Keratinocyte (primary cell): ENCODE data around the gene ELF2. TPM values are rescaled to one million over a fixed set of nuclear protein-coding genes. Genes with fewer than 3 reads are reported as not detected.
A peak's percentile ranks its signal among the peaks of the same experiment; 100 is the strongest.

ENCODE experiments used
- DNase-seq: peaks from one replicate; pipeline ENCODE4 v3.0.0-alpha.2; 2011; ENCODE audit warnings: low read depth, missing footprints, low spot score
- FAIRE-seq: peaks from 2 replicates; lab custom pipeline; 2011; peaks lifted over from hg19 to GRCh38; lab: Jason Lieb, UNC
- H2AFZ ChIP-seq: 2 replicates; pipeline ENCODE4 v1.6.0; 2012; ENCODE audit warnings: low read length, control low read depth, inconsistent platforms; ENCODE audit not compliant: control insufficient read depth
- H3K27ac ChIP-seq: 2 replicates; pipeline ENCODE4 v1.5.1; 2011; ENCODE audit warnings: low read length; ENCODE audit not compliant: control insufficient read depth, insufficient read depth
- H3K27me3 ChIP-seq: 3 replicates; pipeline ENCODE4 v1.6.0; 2011; ENCODE audit warnings: low read length; ENCODE audit not compliant: control insufficient read depth, insufficient read depth; ENCODE audit errors: extremely low read depth
- H3K36me3 ChIP-seq, 2 experiments: 2 replicates in 1 of 2; 3 replicates in 1 of 2; pipeline ENCODE4 v1.5.1; 2011; ENCODE audit warnings: low read length in 2 of 2, mild to moderate bottlenecking in 1 of 2; ENCODE audit not compliant: control insufficient read depth in 2 of 2, insufficient read depth in 2 of 2; ENCODE audit errors: extremely low read depth in 1 of 2
- H3K4me1 ChIP-seq: 3 replicates; pipeline ENCODE4 v1.5.1; 2011; ENCODE audit warnings: low read length; ENCODE audit not compliant: control insufficient read depth, insufficient read depth; ENCODE audit errors: extremely low read depth
- H3K4me2 ChIP-seq: 3 replicates; pipeline ENCODE4 v1.6.0; 2011; ENCODE audit warnings: low read depth, low read length; ENCODE audit not compliant: control insufficient read depth, insufficient read depth; ENCODE audit errors: extremely low read depth
- H3K4me3 ChIP-seq, 3 experiments: fragments of 200-600 bp in 1 of 3; sonication (generic) in 1 of 3; 2 replicates in 2 of 3; 3 replicates in 1 of 3; pipeline ENCODE4 v1.5.1; 2011 to 2016; ENCODE audit warnings: low read length in 3 of 3, mild to moderate bottlenecking in 3 of 3, control low read depth in 2 of 3, inconsistent platforms in 1 of 3, low read depth in 1 of 3, mixed read lengths in 1 of 3, mixed run types in 1 of 3, moderate library complexity in 1 of 3; ENCODE audit not compliant: control insufficient read depth in 2 of 3, insufficient read depth in 2 of 3; ENCODE audit errors: extremely low read depth in 1 of 3
- H3K79me2 ChIP-seq: 2 replicates; pipeline ENCODE4 v1.6.0; 2012; ENCODE audit warnings: low read length; ENCODE audit not compliant: control insufficient read depth, insufficient read depth
- H3K9ac ChIP-seq: 3 replicates; pipeline ENCODE4 v1.6.0; 2011; ENCODE audit warnings: low read length; ENCODE audit not compliant: control insufficient read depth, insufficient read depth; ENCODE audit errors: extremely low read depth
- H3K9me1 ChIP-seq: 3 replicates; pipeline ENCODE4 v1.6.0; 2011; ENCODE audit warnings: low read length; ENCODE audit not compliant: control insufficient read depth, insufficient read depth; ENCODE audit errors: extremely low read depth
- H3K9me3 ChIP-seq: 2 replicates; pipeline ENCODE4 v1.5.1; 2012; ENCODE audit warnings: low read depth, low read length; ENCODE audit not compliant: control insufficient read depth
- H4K20me1 ChIP-seq: 3 replicates; pipeline ENCODE4 v1.6.0; 2011; ENCODE audit warnings: low read length; ENCODE audit not compliant: control insufficient read depth, insufficient read depth; ENCODE audit errors: extremely low read depth
- EZH2 ChIP-seq: IDR thresholded peaks from one replicate; pipeline ENCODE4 v1.6.1; 2012; ENCODE audit warnings: inconsistent platforms, mild to moderate bottlenecking, low read length, moderate library complexity
- dilution Hi-C: fragments of 300-500 bp; cut with MboI; formaldehyde crosslinking; loops from one replicate; pipeline ENCODE4 v1.7.0; 2020; ENCODE audit warnings: low sequenced_read_pairs; ENCODE audit not compliant: extremely low pct_ligation_motif_present
- polyA plus RNA-seq, 5 experiments: library from polyadenylated mRNA; depleted of rRNA in 3 of 5; stranded (reverse) in 3 of 5; stranded (forward) in 1 of 5; unstranded in 1 of 5; fragments of >200 nt; gene quantifications; 1 replicate in 1 of 5; 2 replicates in 3 of 5; 3 replicates in 1 of 5; pipeline versions ENCODE4 v1.2.1 to v1.2.3, GENCODE V29; 2011 to 2012; ENCODE audit warnings: missing spikeins in 2 of 5, low read depth in 1 of 5, low replicate concordance in 1 of 5
- TF ChIP-seq, protein P1 (sequence below), 3 experiments: IDR thresholded peaks in 1 of 3; conservative IDR thresholded peaks in 1 of 3; optimal IDR thresholded peaks in 1 of 3; 2 replicates in 2 of 3; 3 replicates in 1 of 3; pipeline versions ENCODE3 to v1.5.1; 2011; ENCODE audit warnings: low read length in 3 of 3, mild to moderate bottlenecking in 3 of 3, moderate library complexity in 2 of 3, control low read depth in 1 of 3, inconsistent platforms in 1 of 3; ENCODE audit not compliant: insufficient read depth in 2 of 3; ENCODE audit errors: extremely low read depth in 1 of 3

Gene ELF2
- polyA plus RNA-seq, 1 donor (not counting 4 experiments of a cell fraction or from before 2014, with no cell fraction given) = 19.6 TPM

DNA sequence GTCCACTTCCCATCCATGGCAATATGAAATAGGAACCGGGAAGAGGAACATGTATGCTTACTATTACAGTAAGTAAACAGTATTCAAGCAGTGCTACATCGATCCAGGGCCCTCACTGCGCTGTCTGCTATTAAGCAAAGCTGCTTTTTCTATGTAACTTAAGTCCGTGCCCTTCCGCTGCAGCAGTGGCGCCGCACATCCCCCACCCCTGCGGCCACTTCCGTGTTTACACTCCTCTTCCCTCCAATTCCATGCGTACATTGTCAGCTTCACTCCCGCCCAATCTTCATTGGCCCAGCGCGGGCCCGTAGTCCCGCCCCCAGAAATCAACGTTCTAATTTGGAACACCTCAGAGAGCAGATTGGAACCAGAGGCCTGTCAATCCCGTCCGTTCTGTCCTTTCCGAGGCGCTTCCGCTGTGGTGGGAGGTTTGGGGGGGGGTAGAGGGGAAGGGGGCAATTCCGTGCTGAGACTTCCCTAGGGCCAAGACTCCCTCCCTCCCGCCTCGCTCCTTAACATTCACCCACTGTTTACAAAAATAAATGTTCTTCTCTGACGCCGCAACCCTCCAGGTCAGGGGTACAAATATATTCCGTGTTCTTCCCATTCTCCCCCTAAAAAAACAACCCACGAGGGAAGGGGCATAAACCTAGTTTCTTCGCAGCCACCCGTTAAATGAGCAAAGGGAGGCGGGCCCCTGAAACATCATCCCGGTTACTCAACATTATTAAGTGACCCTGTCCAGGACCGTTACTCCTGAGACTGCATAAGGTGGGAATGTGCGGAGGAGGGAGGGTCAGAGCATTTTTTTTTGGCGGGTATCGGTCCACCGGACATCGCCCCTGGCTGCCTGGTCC, 94.0 kb downstream of the ELF2 start:
- Histone ChIP-seq H2AFZ (peak overlapping the region; percentile 98), H3K4me1 (peaks cover 10% of the 10 kb centered on the region), H3K4me3 (peak overlapping the region; percentile 54 to 91 (median 75)), H3K9me3 (no peaks in the 10 kb centered on the region), H3K27ac (peak overlapping the region; percentile 84), H3K9me1 (no peaks in the 10 kb centered on the region), H3K4me2 (peak overlapping the region; percentile 98), H4K20me1 (no peaks in the 10 kb centered on the region), H3K9ac (peak overlapping the region; percentile 94), H3K27me3 (no peaks in the 10 kb centered on the region), H3K36me3 (no peaks in the 10 kb centered on the region), H3K79me2 (peaks cover 48% of the 10 kb centered on the region)
- peak; percentile 79 for FAIRE-seq
- peak; percentile 61 for DNase-seq
- TF ChIP-seq EZH2 = no peak
- TF ChIP-seq, protein P1, sequence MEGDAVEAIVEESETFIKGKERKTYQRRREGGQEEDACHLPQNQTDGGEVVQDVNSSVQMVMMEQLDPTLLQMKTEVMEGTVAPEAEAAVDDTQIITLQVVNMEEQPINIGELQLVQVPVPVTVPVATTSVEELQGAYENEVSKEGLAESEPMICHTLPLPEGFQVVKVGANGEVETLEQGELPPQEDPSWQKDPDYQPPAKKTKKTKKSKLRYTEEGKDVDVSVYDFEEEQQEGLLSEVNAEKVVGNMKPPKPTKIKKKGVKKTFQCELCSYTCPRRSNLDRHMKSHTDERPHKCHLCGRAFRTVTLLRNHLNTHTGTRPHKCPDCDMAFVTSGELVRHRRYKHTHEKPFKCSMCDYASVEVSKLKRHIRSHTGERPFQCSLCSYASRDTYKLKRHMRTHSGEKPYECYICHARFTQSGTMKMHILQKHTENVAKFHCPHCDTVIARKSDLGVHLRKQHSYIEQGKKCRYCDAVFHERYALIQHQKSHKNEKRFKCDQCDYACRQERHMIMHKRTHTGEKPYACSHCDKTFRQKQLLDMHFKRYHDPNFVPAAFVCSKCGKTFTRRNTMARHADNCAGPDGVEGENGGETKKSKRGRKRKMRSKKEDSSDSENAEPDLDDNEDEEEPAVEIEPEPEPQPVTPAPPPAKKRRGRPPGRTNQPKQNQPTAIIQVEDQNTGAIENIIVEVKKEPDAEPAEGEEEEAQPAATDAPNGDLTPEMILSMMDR (optimal IDR thresholded peaks at IDR 0.05 in 1 of 3, IDR thresholded peaks at IDR 0.05 in 1 of 3, conservative IDR thresholded peaks at IDR 0.05 in 1 of 3; ENCODE audit: extremely low read depth in 1 of 3, insufficient read depth in 2 of 3, low read length in 3 of 3) = no peak
- dilution Hi-C loops = no loop called here

DNA sequence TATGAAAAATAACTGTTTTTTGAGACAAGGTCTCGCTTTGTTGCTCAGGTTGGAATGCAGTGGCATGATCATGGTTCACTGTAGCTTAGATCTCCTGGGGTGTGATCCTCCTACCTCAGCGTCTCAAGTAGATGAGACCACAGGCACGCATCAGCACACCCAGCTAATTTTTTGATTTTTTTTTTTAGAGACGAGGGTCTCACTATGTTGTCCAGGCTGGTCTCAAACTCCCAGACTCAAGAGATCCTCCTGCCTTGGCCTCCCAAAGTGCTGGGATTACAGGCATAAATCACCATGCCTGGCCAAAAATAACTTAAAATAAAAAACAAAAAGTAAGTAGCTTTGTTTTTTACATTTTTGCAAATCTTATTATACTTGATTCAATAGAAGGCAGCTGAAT, 98.1 kb downstream of the ELF2 start:
- Histone ChIP-seq H3K36me3 (no peaks in the 10 kb centered on the region), H2AFZ (no peak overlapping the region), H3K9ac (no peak overlapping the region), H3K9me3 (no peaks in the 10 kb centered on the region), H4K20me1 (no peaks in the 10 kb centered on the region), H3K27me3 (no peaks in the 10 kb centered on the region), H3K4me2 (no peak overlapping the region), H3K4me1 (peaks cover 4% of the 10 kb centered on the region), H3K27ac (no peak overlapping the region), H3K79me2 (peaks cover 82% of the 10 kb centered on the region), H3K9me1 (no peaks in the 10 kb centered on the region), H3K4me3 (no peak overlapping the region)
- TF ChIP-seq, protein P1 (optimal IDR thresholded peaks at IDR 0.05 in 1 of 3, IDR thresholded peaks at IDR 0.05 in 1 of 3, conservative IDR thresholded peaks at IDR 0.05 in 1 of 3; ENCODE audit: extremely low read depth in 1 of 3, insufficient read depth in 2 of 3, low read length in 3 of 3) = no peak
- no peak for TF ChIP-seq EZH2
- no peak for DNase-seq
- dilution Hi-C loops = no loop called here
- FAIRE-seq = no peak
